ENCODE data around the gene PRLH. TPM values are rescaled to one million over a fixed set of nuclear protein-coding genes. Genes with fewer than 3 reads are reported as not detected.

Gene PRLH
- total and polyA plus RNA-seq, 7 donors: not detected

DNA sequence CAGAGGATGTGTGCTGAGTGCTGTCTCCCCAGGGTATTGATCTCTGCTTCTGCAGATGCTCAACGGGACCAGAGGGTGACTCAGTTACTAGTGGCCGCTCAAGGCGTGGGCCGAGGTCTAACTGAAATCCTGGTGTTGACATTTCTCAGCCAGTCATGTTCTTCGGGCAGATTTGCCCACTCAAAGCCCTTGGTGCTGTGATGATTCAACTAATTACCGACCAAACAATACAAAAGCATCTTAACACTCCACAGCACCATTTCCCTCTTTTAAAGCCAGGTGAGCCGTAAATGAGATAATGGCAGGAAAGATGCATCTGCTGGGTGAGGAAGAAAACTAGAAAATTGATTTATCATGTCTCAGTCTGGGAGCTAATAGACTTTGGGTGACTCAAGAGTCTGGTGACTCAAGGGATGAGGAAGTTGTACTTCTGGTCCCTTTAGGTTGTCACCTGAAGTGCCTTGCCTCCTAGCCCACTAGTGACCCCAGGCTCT, 32.7 kb upstream of the PRLH start:
- Histone ChIP-seq H3K36me3 (ENCODE audit: insufficient read depth in 1 of 2, low read depth in 1 of 2) (no peaks in the 10 kb centered on the region), H3K4me3 (no peak overlapping the region), H3K9me3 (no peaks in the 10 kb centered on the region), H3K4me1 (no peaks in the 10 kb centered on the region), H3K27ac (no peak overlapping the region), H3K27me3 (ENCODE audit: insufficient read depth in 3 of 3, low read length in 2 of 3) (no peaks in the 10 kb centered on the region)
- no peak for DNase-seq
- no peak for ATAC-seq
- WGBS, 3 donors: 89 to 90% (median 90%) methylated on average over 7 of the region's 7 CpGs
- intact Hi-C loops (cut with DNase I): no loop called here
- no peak for TF ChIP-seq CTCF (IDR thresholded peaks at IDR 0.05)

DNA sequence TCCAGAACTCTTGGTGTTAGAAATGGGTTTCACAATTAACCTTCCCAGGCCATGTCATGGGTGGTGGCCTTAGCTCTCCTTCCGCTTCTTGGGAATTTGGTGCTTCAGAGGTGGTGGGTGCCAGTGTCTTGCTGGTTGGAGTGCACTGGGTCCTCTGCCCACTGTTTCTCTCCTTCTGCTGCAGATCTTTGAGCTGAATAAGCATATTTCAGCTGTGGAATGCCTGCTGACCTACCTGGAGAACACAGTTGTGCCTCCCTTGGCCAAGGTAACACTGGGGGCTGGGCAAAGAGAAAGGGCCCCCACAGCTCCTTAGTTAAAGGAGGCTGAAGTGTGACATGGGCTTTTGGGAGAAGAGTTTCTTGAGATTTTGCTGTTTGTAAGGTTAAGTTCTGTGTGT, 32.0 kb upstream of the PRLH start:
- Histone ChIP-seq H3K9me3 (no peaks in the 10 kb centered on the region), H3K27ac (no peak overlapping the region), H3K4me1 (no peaks in the 10 kb centered on the region), H3K4me3 (no peak overlapping the region), H3K27me3 (ENCODE audit: insufficient read depth in 3 of 3, low read length in 2 of 3) (no peaks in the 10 kb centered on the region), H3K36me3 (ENCODE audit: insufficient read depth in 1 of 2, low read depth in 1 of 2) (no peaks in the 10 kb centered on the region)
- WGBS, 3 donors: 95 to 100% (median 100%) methylated on average over 1 of the region's 1 CpG
- intact Hi-C loops (cut with DNase I): no loop called here
- ATAC-seq: no peak
- no peak for DNase-seq
- TF ChIP-seq CTCF (IDR thresholded peaks at IDR 0.05): no peak

- intact Hi-C loops (cut with DNase I): no loop called here
- TF ChIP-seq CTCF (IDR thresholded peaks at IDR 0.05): no peak
- Histone ChIP-seq H3K27me3 (ENCODE audit: insufficient read depth in 3 of 3, low read length in 2 of 3) (no peaks in the 10 kb centered on the region), H3K36me3 (ENCODE audit: insufficient read depth in 1 of 2, low read depth in 1 of 2) (no peaks in the 10 kb centered on the region), H3K4me3 (no peak overlapping the region), H3K27ac (no peak overlapping the region), H3K9me3 (no peaks in the 10 kb centered on the region), H3K4me1 (no peaks in the 10 kb centered on the region)
- 92 to 94% (median 93%) methylated on average over 8 of the region's 8 CpGs for WGBS, 3 donors
- DNase-seq (no peak), ATAC-seq (no peak)
Measured at GRCh38 chr2:237535385-237536082, 30.8 kb upstream of the PRLH start.

DNA sequence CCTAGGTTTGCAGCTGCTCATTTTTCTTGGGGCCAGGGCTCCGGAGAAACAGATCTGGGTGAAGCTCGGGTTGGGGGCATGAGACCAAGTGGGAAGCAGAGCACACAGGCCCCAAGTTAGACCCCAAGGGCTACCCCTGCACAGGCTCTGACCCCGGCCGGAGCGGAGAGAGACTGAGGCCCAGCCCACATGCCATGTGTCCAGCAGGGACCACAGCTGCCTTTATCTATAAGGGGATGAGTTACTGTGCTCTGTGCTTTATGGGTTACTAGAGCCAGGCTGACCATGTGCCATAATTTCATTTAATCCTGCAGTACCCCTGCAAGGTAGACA, 30.3 kb upstream of the PRLH start:
- Histone ChIP-seq H3K4me3 (no peak overlapping the region), H3K27me3 (ENCODE audit: insufficient read depth in 3 of 3, low read length in 2 of 3) (no peaks in the 10 kb centered on the region), H3K27ac (no peak overlapping the region), H3K36me3 (ENCODE audit: insufficient read depth in 1 of 2, low read depth in 1 of 2) (no peaks in the 10 kb centered on the region), H3K9me3 (no peaks in the 10 kb centered on the region), H3K4me1 (no peaks in the 10 kb centered on the region)
- intact Hi-C loops (cut with DNase I): no loop called here
- no peak for TF ChIP-seq CTCF (IDR thresholded peaks at IDR 0.05)
- ATAC-seq: no peak
- no peak for DNase-seq
- WGBS, 3 donors: 77 to 94% (median 93%) methylated on average over 5 of the region's 5 CpGs

- ATAC-seq: no peak
- TF ChIP-seq CTCF (IDR thresholded peaks at IDR 0.05): no peak
- H3K27me3 ChIP-seq (ENCODE audit: insufficient read depth in 3 of 3, low read length in 2 of 3): no peaks in the 10 kb centered on the region
- intact Hi-C loops (cut with DNase I): no loop called here
- no peaks in the 10 kb centered on the region for H3K36me3 ChIP-seq (ENCODE audit: insufficient read depth in 1 of 2, low read depth in 1 of 2)
- DNase-seq: no peak
- H3K9me3 ChIP-seq: no peaks in the 10 kb centered on the region
- no peak overlapping the region for H3K4me3 ChIP-seq
- 91 to 98% (median 94%) methylated on average over 9 of the region's 9 CpGs for WGBS, 3 donors
- H3K27ac ChIP-seq: no peak overlapping the region
- H3K4me1 ChIP-seq: no peaks in the 10 kb centered on the region
Measured at GRCh38 chr2:237536617-237537016, 29.8 kb upstream of the PRLH start.

Data from psoas muscle (tissue), 8 donors.